ENCODE data around the gene WNT1. TPM values are rescaled to one million over a fixed set of nuclear protein-coding genes. Genes with fewer than 3 reads are reported as not detected.

Gene WNT1
- not detected for total RNA-seq

DNA sequence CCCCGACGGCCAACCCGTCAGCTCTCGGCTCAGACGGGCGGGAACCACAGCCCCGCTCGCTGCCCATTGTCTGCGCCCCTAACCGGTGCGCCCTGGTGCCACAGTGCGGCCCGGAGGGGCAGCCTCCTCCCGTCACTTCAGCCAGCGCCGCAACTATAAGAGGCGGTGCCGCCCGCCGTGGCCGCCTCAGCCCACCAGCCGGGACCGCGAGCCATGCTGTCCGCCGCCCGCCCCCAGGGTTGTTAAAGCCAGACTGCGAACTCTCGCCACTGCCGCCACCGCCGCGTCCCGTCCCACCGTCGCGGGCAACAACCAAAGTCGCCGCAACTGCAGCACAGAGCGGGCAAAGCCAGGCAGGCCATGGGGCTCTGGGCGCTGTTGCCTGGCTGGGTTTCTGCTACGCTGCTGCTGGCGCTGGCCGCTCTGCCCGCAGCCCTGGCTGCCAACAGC, at the start of gene WNT1:
WNT1 (plus strand) TSS at position 32 of the 450 bp plus-strand sequence; CDS start at position 361, 329 bp downstream.
- peaks cover 95% of the 10 kb centered on the region for H3K27me3 ChIP-seq
- no peak within 1 kb of the TSS for H3K27ac ChIP-seq
- 0% methylated on average over 7 of the region's 45 CpGs; no CpG with 5 or more reads in 1 of the 2 donors for WGBS, 2 donors (ENCODE audit: low coverage in 1 of 2)
- no peaks in the 10 kb centered on the region for H3K9me3 ChIP-seq
- H3K4me3 ChIP-seq = peak within 1 kb of the TSS in 2 of 4 donors; percentile 28 to 45
- H3K4me1 ChIP-seq = peaks cover 34 to 47% (median 40%) of the 10 kb centered on the region in 4 donors
- no peak for TF ChIP-seq POLR2AphosphoS5 (IDR thresholded peaks at IDR 0.05)
- TF ChIP-seq, protein P1, sequence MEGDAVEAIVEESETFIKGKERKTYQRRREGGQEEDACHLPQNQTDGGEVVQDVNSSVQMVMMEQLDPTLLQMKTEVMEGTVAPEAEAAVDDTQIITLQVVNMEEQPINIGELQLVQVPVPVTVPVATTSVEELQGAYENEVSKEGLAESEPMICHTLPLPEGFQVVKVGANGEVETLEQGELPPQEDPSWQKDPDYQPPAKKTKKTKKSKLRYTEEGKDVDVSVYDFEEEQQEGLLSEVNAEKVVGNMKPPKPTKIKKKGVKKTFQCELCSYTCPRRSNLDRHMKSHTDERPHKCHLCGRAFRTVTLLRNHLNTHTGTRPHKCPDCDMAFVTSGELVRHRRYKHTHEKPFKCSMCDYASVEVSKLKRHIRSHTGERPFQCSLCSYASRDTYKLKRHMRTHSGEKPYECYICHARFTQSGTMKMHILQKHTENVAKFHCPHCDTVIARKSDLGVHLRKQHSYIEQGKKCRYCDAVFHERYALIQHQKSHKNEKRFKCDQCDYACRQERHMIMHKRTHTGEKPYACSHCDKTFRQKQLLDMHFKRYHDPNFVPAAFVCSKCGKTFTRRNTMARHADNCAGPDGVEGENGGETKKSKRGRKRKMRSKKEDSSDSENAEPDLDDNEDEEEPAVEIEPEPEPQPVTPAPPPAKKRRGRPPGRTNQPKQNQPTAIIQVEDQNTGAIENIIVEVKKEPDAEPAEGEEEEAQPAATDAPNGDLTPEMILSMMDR (IDR thresholded peaks at IDR 0.05) = peak in 3 of 5 experiments; percentile 2 to 40 (median 33)
- H3K36me3 ChIP-seq = no peaks in the 10 kb centered on the region
- no peak for DNase-seq
- intact Hi-C loops (cut with DNase I; ENCODE audit: low total_unique reads) = no loop called here
- in situ Hi-C loops (cut with MboI; ENCODE audit: low pct_ligation_motif_present in 1 of 4, low pct_unique_long_range_greater_than_20kb in 1 of 4, low sequenced_read_pairs in 3 of 4) = no loop called here

DNA sequence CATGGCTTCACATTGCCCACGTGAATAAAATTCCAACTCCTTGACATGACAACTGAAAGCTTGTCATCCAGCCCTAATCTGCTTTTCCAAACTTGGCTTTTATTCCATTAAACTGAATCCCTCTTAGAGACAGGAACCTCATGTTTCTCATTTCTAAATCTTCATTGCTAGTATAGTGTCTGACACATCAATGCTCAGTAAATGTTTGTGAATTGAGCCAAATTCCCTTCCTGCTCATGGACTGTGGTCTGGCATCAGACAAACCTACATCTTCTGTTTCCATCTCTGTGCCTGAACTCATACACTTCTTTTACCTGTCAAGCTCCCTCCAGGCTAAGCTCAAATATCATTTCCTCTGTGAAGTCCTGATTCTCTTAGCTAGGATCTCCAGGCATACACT, 48.6 kb upstream of the WNT1 start:
- Histone ChIP-seq H3K9me3 (no peaks in the 10 kb centered on the region), H3K4me1 (peaks cover 0 to 7% (median 4%) of the 10 kb centered on the region in 4 donors), H3K27ac (no peak overlapping the region), H3K4me3 (no peak overlapping the region), H3K27me3 (no peaks in the 10 kb centered on the region), H3K36me3 (peaks cover 0 to 19% (median 2%) of the 10 kb centered on the region in 4 donors)
- in situ Hi-C loops (cut with MboI; ENCODE audit: low pct_ligation_motif_present in 1 of 4, low pct_unique_long_range_greater_than_20kb in 1 of 4, low sequenced_read_pairs in 3 of 4) = no loop called here
- TF ChIP-seq POLR2A (IDR thresholded peaks at IDR 0.05) (no peak), POLR2AphosphoS5 (IDR thresholded peaks at IDR 0.05) (no peak), EP300 (IDR thresholded peaks at IDR 0.05; ENCODE audit: low read depth) (no peak)
- TF ChIP-seq, protein P1 (IDR thresholded peaks at IDR 0.05) = no peak
- 89 to 100% methylated on average over 1 of the region's 1 CpG for WGBS, 2 donors (ENCODE audit: low coverage in 1 of 2)
- intact Hi-C loops (cut with DNase I; ENCODE audit: low total_unique reads) = no loop called here
- DNase-seq = no peak

DNA sequence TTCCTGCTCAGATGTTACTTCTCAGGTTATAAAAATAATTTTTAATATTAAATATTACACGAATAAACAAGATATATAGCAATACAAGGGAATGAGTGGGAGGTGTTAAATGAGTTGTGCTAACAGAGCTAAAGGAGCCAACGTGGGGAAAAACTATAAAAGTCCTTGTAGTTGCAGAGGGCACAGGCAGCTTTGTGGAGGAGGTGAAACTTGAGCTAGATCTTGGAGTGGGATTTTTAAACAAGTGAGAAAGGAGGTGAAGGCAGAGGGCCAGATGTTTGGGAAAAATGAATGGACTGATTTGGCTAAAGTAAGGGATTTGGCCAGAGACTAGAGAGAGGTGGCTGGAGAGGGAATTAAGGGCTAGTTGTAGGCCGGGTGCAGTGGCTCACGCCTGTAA, 47.6 kb upstream of the WNT1 start:
- Histone ChIP-seq H3K36me3 (peaks cover 0 to 23% (median 2%) of the 10 kb centered on the region in 4 donors), H3K27me3 (no peaks in the 10 kb centered on the region), H3K4me1 (peaks cover 0 to 4% (median 3%) of the 10 kb centered on the region in 4 donors), H3K9me3 (no peaks in the 10 kb centered on the region), H3K27ac (no peak overlapping the region), H3K4me3 (no peak overlapping the region)
- TF ChIP-seq, protein P1 (IDR thresholded peaks at IDR 0.05) = no peak
- in situ Hi-C loops (cut with MboI; ENCODE audit: low pct_ligation_motif_present in 1 of 4, low pct_unique_long_range_greater_than_20kb in 1 of 4, low sequenced_read_pairs in 3 of 4) = no loop called here
- 83 to 87% methylated on average over 4 of the region's 4 CpGs for WGBS, 2 donors (ENCODE audit: low coverage in 1 of 2)
- intact Hi-C loops (cut with DNase I; ENCODE audit: low total_unique reads) = loop anchor here (10.0 kb wide), 1 partner anchor 76 kb away; the partner anchor contains the start of gene DDX23
- no peak for DNase-seq

DNA sequence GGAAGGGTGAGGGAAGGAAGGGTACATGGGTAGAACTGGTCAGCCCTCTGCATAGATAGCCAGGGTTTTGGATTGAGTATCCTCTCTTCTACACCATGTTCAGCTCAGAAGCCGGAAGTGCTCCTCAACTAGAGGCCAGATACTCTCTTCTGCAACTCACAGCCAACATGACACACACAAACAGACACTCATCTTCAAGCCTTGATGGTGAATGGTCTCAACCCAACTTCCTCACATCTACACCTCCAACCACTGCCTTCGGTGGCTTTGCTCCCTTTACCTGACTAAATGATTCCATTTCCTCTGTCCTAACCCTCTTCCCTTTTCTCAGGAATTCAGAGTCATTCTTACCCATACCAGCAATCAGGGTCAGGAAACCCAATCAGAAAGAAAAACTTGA, 45.2 kb upstream of the WNT1 start:
- no peaks in the 10 kb centered on the region for H3K4me1 ChIP-seq
- TF ChIP-seq POLR2AphosphoS5 (IDR thresholded peaks at IDR 0.05) (peak in 1 of 3 donors; percentile 12), POLR2A (IDR thresholded peaks at IDR 0.05) (peak; percentile 20)
- TF ChIP-seq, protein P1 (IDR thresholded peaks at IDR 0.05) = no peak
- in situ Hi-C loops (cut with MboI; ENCODE audit: low pct_ligation_motif_present in 1 of 4, low pct_unique_long_range_greater_than_20kb in 1 of 4, low sequenced_read_pairs in 3 of 4) = no loop called here
- H3K27me3 ChIP-seq = no peaks in the 10 kb centered on the region
- peak overlapping the region in 2 of 4 donors; percentile 20 to 57 for H3K27ac ChIP-seq
- intact Hi-C loops (cut with DNase I; ENCODE audit: low total_unique reads) = loop anchor here (10.0 kb wide), 1 partner anchor 78 kb away; the partner anchor contains the start of gene DDX23
- H3K4me3 ChIP-seq = no peak overlapping the region
- H3K9me3 ChIP-seq = no peaks in the 10 kb centered on the region
- 89 to 90% methylated on average over 2 of the region's 2 CpGs for WGBS, 2 donors (ENCODE audit: low coverage in 1 of 2)
- H3K36me3 ChIP-seq = peaks cover 0 to 23% (median 4%) of the 10 kb centered on the region in 4 donors
- no peak for DNase-seq

All from transverse colon (tissue), 4 donors.